A549 (cell line): ENCODE results near the gene FAM163B. TPM values are rescaled to one million over a fixed set of nuclear protein-coding genes. Genes with fewer than 3 reads are reported as not detected.

Source experiments
- ATAC-seq, 2 experiments: fragments of 200-7000 bp in 1 of 2; fragments of >200 bp in 1 of 2; cut with Nextera tagmentation in 1 of 2; cut with Tn5 transposase in 1 of 2; 3 replicates each; pipeline versions ENCODE4 v1.8.0 to v1.9.1; 2018 to 2020; ENCODE audit warnings: mild to moderate bottlenecking in 1 of 2, moderate library complexity in 1 of 2
- CTCF ChIA-PET: fragments of 300-600 bp; sonication (Branson Sonifier 250); formaldehyde crosslinking; extraction: SDS; loops from one replicate; lab custom pipeline; 2021; ENCODE audit warnings: antibody characterized with exemption, inconsistent platforms; lab: Yijun Ruan, JAX
- POLR2A ChIA-PET: fragments of 350-600 bp; formaldehyde crosslinking; extraction: SDS; loops from one replicate; lab custom pipeline; 2021; ENCODE audit warnings: antibody characterized with exemption, inconsistent platforms; lab: Yijun Ruan, JAX
- DNase-seq, 2 experiments: peaks; one replicate each; pipeline versions ENCODE4 v3.0.0 to v3.0.0-alpha.2; 2011 to 2016; ENCODE audit warnings: low read depth in 1 of 2, low spot score in 1 of 2
- FAIRE-seq: peaks from 2 replicates; lab custom pipeline; 2011; peaks lifted over from hg19 to GRCh38; lab: Jason Lieb, UNC
- H3K27ac ChIP-seq, 2 experiments: fragments of >200 bp; sonication (Bioruptor Twin); formaldehyde crosslinking; 3 replicates each; pipeline ENCODE4 v1.5.1; 2016 to 2017
- H3K4me1 ChIP-seq: fragments of >200 bp; sonication (Bioruptor Twin); formaldehyde crosslinking; 3 replicates; pipeline ENCODE4 v1.6.1; 2016
- H3K4me2 ChIP-seq: fragments of >200 bp; sonication (Bioruptor Twin); formaldehyde crosslinking; 3 replicates; pipeline ENCODE4 v1.6.1; 2016
- H3K4me3 ChIP-seq: fragments of >200 bp; sonication (Bioruptor Twin); formaldehyde crosslinking; 3 replicates; pipeline ENCODE4 v1.5.1; 2016
- H3K9me3 ChIP-seq: fragments of >200 bp; sonication (Bioruptor Twin); formaldehyde crosslinking; 3 replicates; pipeline ENCODE4 v1.6.1; 2016
- BCL3 ChIP-seq: fragments of >200 bp; sonication (Bioruptor Twin); formaldehyde crosslinking; IDR thresholded peaks from 3 replicates; pipeline ENCODE4 v1.6.1; 2016
- CBX2 ChIP-seq: fragments of 200-600 bp; sonication (generic); IDR thresholded peaks from 2 replicates; pipeline ENCODE4 v1.6.1; 2016; ENCODE audit warnings: low read depth, mild to moderate bottlenecking, borderline replicate concordance
- CBX8 ChIP-seq: fragments of 200-600 bp; sonication (generic); IDR thresholded peaks from 2 replicates; pipeline ENCODE4 v1.6.1; 2016
- CHD2 ChIP-seq: fragments of 150-350 bp; IDR thresholded peaks from 2 replicates; pipeline ENCODE4 v1.6.1; 2014; ENCODE audit warnings: low read length; ENCODE audit not compliant: partially characterized antibody
- EHMT2 ChIP-seq: fragments of 200-600 bp; sonication (generic); IDR thresholded peaks from 2 replicates; pipeline ENCODE4 v1.6.1; 2016; ENCODE audit warnings: antibody characterized with exemption, low read depth, mild to moderate bottlenecking, moderate library complexity
- EP300 ChIP-seq, 2 experiments: fragments of >200 bp; sonication (Bioruptor Twin); formaldehyde crosslinking; IDR thresholded peaks; 2 replicates in 1 of 2; 3 replicates in 1 of 2; pipeline ENCODE4 v1.6.1; 2016 to 2017
- ESRRA ChIP-seq: fragments of 150-350 bp; IDR thresholded peaks from 2 replicates; pipeline ENCODE4 v1.6.1; 2014; ENCODE audit warnings: mild to moderate bottlenecking, low read length, borderline replicate concordance
- FOXS1 ChIP-seq: fragments of 250-450 bp; sonication (Bioruptor Pico); IDR thresholded peaks from 2 replicates; pipeline ENCODE4 v1.5.0; 2020; ENCODE audit warnings: mild to moderate bottlenecking, moderate library complexity
- HMGXB4 ChIP-seq: fragments of 250-450 bp; sonication (Bioruptor Pico); IDR thresholded peaks from 2 replicates; pipeline ENCODE4 v1.5.0; 2021; ENCODE audit warnings: mild to moderate bottlenecking, moderate library complexity, borderline replicate concordance
- HOXB13 ChIP-seq: fragments of 250-450 bp; sonication (Bioruptor Pico); IDR thresholded peaks from 2 replicates; pipeline ENCODE4 v1.5.0; 2020; ENCODE audit warnings: low read depth, mild to moderate bottlenecking, moderate library complexity
- HOXB5 ChIP-seq: fragments of 250-450 bp; sonication (Bioruptor Pico); IDR thresholded peaks from 2 replicates; pipeline ENCODE4 v1.5.0; 2020; ENCODE audit warnings: mild to moderate bottlenecking, moderate library complexity
- KDM1A ChIP-seq: fragments of 200-600 bp; sonication (generic); IDR thresholded peaks from 2 replicates; pipeline ENCODE4 v1.6.1; 2016; ENCODE audit warnings: low read depth, mild to moderate bottlenecking
- NFE2L2 ChIP-seq: fragments of 150-350 bp; conservative IDR thresholded peaks from 2 replicates; pipeline ENCODE4 v1.6.1; 2014; ENCODE audit warnings: low read length
- POLR2A ChIP-seq: IDR thresholded peaks from 2 replicates; pipeline ENCODE4 v1.6.1; 2012; ENCODE audit warnings: mild to moderate bottlenecking, low read length
- RAD21 ChIP-seq, 2 experiments: fragments of >200 bp in 1 of 2; sonication (Bioruptor Twin) in 1 of 2; formaldehyde crosslinking in 1 of 2; IDR thresholded peaks in 1 of 2; conservative IDR thresholded peaks in 1 of 2; 2 replicates in 1 of 2; 3 replicates in 1 of 2; pipeline ENCODE4 v1.6.1; 2012 to 2018; ENCODE audit warnings: inconsistent platforms in 1 of 2
- SMC3 ChIP-seq: fragments of >200 bp; sonication (Bioruptor Twin); formaldehyde crosslinking; IDR thresholded peaks from 3 replicates; pipeline ENCODE4 v1.6.1; 2018; ENCODE audit warnings: inconsistent platforms
- SREBF2 ChIP-seq: fragments of 450-650 bp; IDR thresholded peaks from 2 replicates; pipeline ENCODE4 v1.6.1; 2014; ENCODE audit warnings: mild to moderate bottlenecking, moderate library complexity
- TP53 ChIP-seq: fragments of 250-450 bp; sonication (Bioruptor Pico); IDR thresholded peaks from 2 replicates; pipeline ENCODE4 v1.5.0; 2021; ENCODE audit warnings: mild to moderate bottlenecking, moderate library complexity
- WGBS: methylation state at CpG from one replicate; pipeline ENCODE4 v1.1.6; 2017; ENCODE audit errors: missing lambda C conversion rate; 5-methylcytosine and 5-hydroxymethylcytosine counted together
- polyA plus RNA-seq, 4 experiments: library from polyadenylated mRNA; depleted of rRNA in 3 of 4; stranded (reverse); fragments of >200 nt; fragmentation: RNase III in 1 of 4; extraction: RNeasy Plus Mini Kit Qiagen cat#74134 plus additional on column Dnase treatment in 1 of 4; gene quantifications; 2 replicates in 3 of 4; 3 replicates in 1 of 4; pipeline ENCODE4 v1.2.3, GENCODE V29; 2011 to 2017

FAM163B gene
- polyA plus RNA-seq, 2 of the 4 experiments (the other 2 are of a cell fraction) = not detected

GRCh38 chr9:133574771-133575170 is 34.4 kb downstream of the FAM163B start:
- Histone ChIP-seq H3K27ac (no peak overlapping the region), H3K9me3 (no peaks in the 10 kb centered on the region), H3K4me3 (no peak overlapping the region), H3K4me2 (no peak overlapping the region), H3K4me1 (no peaks in the 10 kb centered on the region)
- FAIRE-seq (no peak), ATAC-seq (no peak), DNase-seq (no peak)
- ChIA-PET POLR2A (no interaction called here), CTCF (interaction anchor here (0.9 to 1.3 kb wide), 4 partner anchors 18 to 168 kb away, joined by 3 to 5 read pairs (median 4); no protein-coding TSS in a partner anchor)
- WGBS = 59% methylated on average over 5 of the region's 17 CpGs
- TF ChIP-seq KDM1A (no peak), ESRRA (no peak), HOXB13 (no peak), SMC3 (no peak), TP53 (CRISPR knock-in tag) (no peak), EHMT2 (no peak), SREBF2 (no peak), CHD2 (no peak), POLR2A (no peak), CBX2 (no peak), HMGXB4 (CRISPR knock-in tag) (no peak), BCL3 (no peak)

GRCh38 chr9:133573791-133574515 is 35.2 kb downstream of the FAM163B start:
- no peaks in the 10 kb centered on the region for H3K4me1 ChIP-seq
- FAIRE-seq (no peak), ATAC-seq (no peak), DNase-seq (no peak)
- TF ChIP-seq HOXB5 (CRISPR knock-in tag) (no peak), ESRRA (no peak), RAD21 (conservative IDR thresholded peaks at IDR 0.05 in 1 of 2, IDR thresholded peaks at IDR 0.05 in 1 of 2) (no peak), POLR2A (no peak), CBX8 (no peak), BCL3 (no peak), FOXS1 (CRISPR knock-in tag) (no peak)
- no peak overlapping the region for H3K27ac ChIP-seq
- POLR2A ChIA-PET = no interaction called here
- no peak overlapping the region for H3K4me2 ChIP-seq
- WGBS = 79% methylated on average over 20 of the region's 21 CpGs
- H3K4me3 ChIP-seq = no peak overlapping the region
- CTCF ChIA-PET = interaction anchor here (0.9 to 1.4 kb wide), 4 partner anchors 19 to 169 kb away, joined by 3 to 5 read pairs (median 4); no protein-coding TSS in a partner anchor
- no peaks in the 10 kb centered on the region for H3K9me3 ChIP-seq

- TF ChIP-seq BCL3 = no peak
- TF ChIP-seq HOXB5 (CRISPR knock-in tag) = no peak
- no peak for TF ChIP-seq EP300 (IDR thresholded peaks at IDR 0.05)
- no peak for TF ChIP-seq EHMT2
- TF ChIP-seq NFE2L2 = no peak
- no peak for TF ChIP-seq ESRRA
- FAIRE-seq (no peak), DNase-seq (no peak), ATAC-seq (peak in 1 of 2 experiments; percentile 26; a peak in 3 of 6 replicates)
- Histone ChIP-seq H3K4me3 (no peak overlapping the region), H3K4me2 (no peak overlapping the region), H3K4me1 (no peaks in the 10 kb centered on the region), H3K27ac (no peak overlapping the region), H3K9me3 (no peaks in the 10 kb centered on the region)
- ChIA-PET POLR2A (no interaction called here), CTCF (interaction anchor here (0.7 to 1.4 kb wide), 2 partner anchors 21 to 86 kb away, joined by 4 to 5 read pairs; no protein-coding TSS in a partner anchor)
- 32% methylated on average over 11 of the region's 15 CpGs for WGBS
Observed at GRCh38 chr9:133572821-133573361, 36.3 kb downstream of the FAM163B start.
